Erythroblast (primary cell): ENCODE results near the gene TXNDC2.

Experiments
- GATA1 ChIP-seq: IDR thresholded peaks from 2 replicates; pipeline ENCODE4 v1.6.1; 2011; ENCODE audit warnings: low read depth, mild to moderate bottlenecking, control low read depth, low read length, moderate library complexity
- POLR2A ChIP-seq: IDR thresholded peaks from 2 replicates; pipeline ENCODE4 v1.6.1; 2011; ENCODE audit warnings: mild to moderate bottlenecking, low read length

- no peak for TF ChIP-seq POLR2A
- no peak for TF ChIP-seq GATA1
Measured at GRCh38 chr18:9866627-9867026, 19.1 kb upstream of the TXNDC2 start.
